Colonic mucosa (tissue), 4 donors: ENCODE data around the gene CDNF. TPM values are rescaled to one million over a fixed set of nuclear protein-coding genes. Genes with fewer than 3 reads are reported as not detected.

Experiments
- DNase-seq: peaks from one replicate; pipeline ENCODE4 v3.0.0-alpha.2; 2020
- H3K27ac ChIP-seq: fragments of 200-600 bp; one replicate; pipeline ENCODE4 v1.8.0; 2021
- H3K27me3 ChIP-seq: fragments of 200-600 bp; one replicate; pipeline ENCODE4 v1.8.0; 2021
- H3K36me3 ChIP-seq: fragments of 200-600 bp; one replicate; pipeline ENCODE4 v1.8.0; 2021
- H3K4me1 ChIP-seq: fragments of 200-600 bp; one replicate; pipeline ENCODE4 v1.8.0; 2021; ENCODE audit warnings: mild to moderate bottlenecking
- H3K4me3 ChIP-seq: fragments of 200-600 bp; one replicate; pipeline ENCODE4 v1.8.0; 2021
- H3K9ac ChIP-seq, 2 donors: one replicate each; pipeline ENCODE4 v1.7.0; 2013; ENCODE audit warnings: control low read depth in 2 of 2, low read depth in 2 of 2, low read length in 2 of 2
- H3K9me3 ChIP-seq: fragments of 200-600 bp; one replicate; pipeline ENCODE4 v1.8.0; 2021
- CTCF ChIP-seq: fragments of 200-600 bp; IDR thresholded peaks from one replicate; pipeline ENCODE4 v1.8.0; 2022; ENCODE audit warnings: antibody characterized with exemption, mild to moderate bottlenecking
- intact Hi-C: fragments of 100-400 bp; cut with DNase I; formaldehyde crosslinking; loops from one replicate; pipeline ENCODE4 v1.14.1; 2022
- total RNA-seq, 2 donors: library from RNA; stranded (reverse); fragmentation: NEBNext Ultra II Directional in 1 of 2; extraction: Animal tissue kit (Norgen Biotek cat#: 25700) in 1 of 2; gene quantifications; one replicate each; pipeline ENCODE4 v1.2.1, GENCODE V29; 2021
- donor health status: healthy.
- donor health status: DM: no; HTN: no; CAD: no.
- donor health status: DM: no; HTN: no; CAD: no.

CDNF gene
- total RNA-seq, 2 donors from 2014 or later = 0.82 to 1.4 TPM

GRCh38 chr10:14838582-14839304 is 906 bp upstream of the CDNF start:
- DNase-seq = peak; percentile 36
- intact Hi-C loops = no loop called here

GRCh38 chr10:14837003-14837756 is 657 bp downstream of the CDNF start:
- Histone ChIP-seq H3K27me3 (no peaks in the 10 kb centered on the region), H3K27ac (peak overlapping the region; percentile 87), H3K4me1 (no peaks in the 10 kb centered on the region), H3K4me3 (peak overlapping the region; percentile 91), H3K9me3 (no peaks in the 10 kb centered on the region), H3K9ac (peak overlapping the region; percentile 74 to 85), H3K36me3 (peaks cover 5% of the 10 kb centered on the region)
- intact Hi-C loops = no loop called here
- DNase-seq = no peak
- no peak for TF ChIP-seq CTCF

More at GRCh38 chr10:14838582-14839304, 906 bp upstream of the CDNF start:
- H3K9me3 ChIP-seq = no peaks in the 10 kb centered on the region
- H3K4me3 ChIP-seq = peak overlapping the region; percentile 91
- no peaks in the 10 kb centered on the region for H3K27me3 ChIP-seq
- peak overlapping the region; percentile 72 for H3K27ac ChIP-seq
- peak overlapping the region; percentile 85 to 98 for H3K9ac ChIP-seq
- no peak for TF ChIP-seq CTCF
- H3K36me3 ChIP-seq = peaks cover 5% of the 10 kb centered on the region
- no peaks in the 10 kb centered on the region for H3K4me1 ChIP-seq

DNA sequence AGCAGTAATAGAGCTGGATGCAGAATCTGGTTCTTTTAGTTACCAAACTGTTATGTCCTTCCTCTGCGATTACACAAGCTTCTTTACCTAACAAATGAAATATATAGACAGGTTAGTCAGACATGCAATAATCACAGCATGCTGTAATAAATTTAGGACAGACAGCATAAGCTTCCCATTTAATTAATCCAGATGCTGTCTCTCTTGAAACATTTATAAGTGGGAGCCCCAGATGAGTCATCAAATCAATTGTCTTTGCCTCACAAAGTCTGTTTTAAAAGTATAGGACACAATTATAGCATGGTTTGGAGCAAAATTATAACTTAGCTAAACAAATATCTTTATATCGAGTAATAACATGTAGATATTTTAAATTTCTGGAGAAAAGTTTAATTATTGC is 1.6 kb downstream of the CDNF start:
- TF ChIP-seq CTCF = no peak
- intact Hi-C loops = no loop called here
- no peaks in the 10 kb centered on the region for H3K27me3 ChIP-seq
- no peaks in the 10 kb centered on the region for H3K4me1 ChIP-seq
- no peak for DNase-seq
- H3K27ac ChIP-seq = no peak overlapping the region
- H3K9me3 ChIP-seq = no peaks in the 10 kb centered on the region
- no peak overlapping the region for H3K4me3 ChIP-seq
- H3K36me3 ChIP-seq = no peaks in the 10 kb centered on the region
- H3K9ac ChIP-seq = no peak overlapping the region

DNA sequence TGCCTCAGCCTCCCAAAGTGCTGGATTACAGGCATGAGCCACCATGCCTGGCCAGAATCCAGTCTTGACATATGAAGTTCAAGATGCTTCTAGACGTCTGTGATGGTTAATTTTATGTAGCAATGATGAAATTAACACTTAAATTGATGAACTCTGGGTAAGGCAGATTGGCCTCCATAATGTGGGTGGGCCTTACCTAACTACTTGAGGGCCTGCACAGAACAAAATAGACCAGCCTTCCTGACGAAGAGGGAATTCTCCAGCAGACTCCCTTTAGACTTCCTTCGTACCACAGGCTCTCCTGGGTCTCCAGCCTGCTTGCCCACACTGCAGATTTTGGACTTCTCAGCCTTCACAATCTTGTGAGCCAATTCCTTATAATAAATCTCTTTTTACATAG is 4.7 kb downstream of the CDNF start:
- Histone ChIP-seq H3K4me3 (no peak overlapping the region), H3K27ac (no peak overlapping the region), H3K9me3 (no peaks in the 10 kb centered on the region), H3K9ac (no peak overlapping the region), H3K27me3 (no peaks in the 10 kb centered on the region), H3K4me1 (no peaks in the 10 kb centered on the region), H3K36me3 (no peaks in the 10 kb centered on the region)
- intact Hi-C loops = no loop called here
- no peak for TF ChIP-seq CTCF
- DNase-seq = no peak

- no peaks in the 10 kb centered on the region for H3K36me3 ChIP-seq
- TF ChIP-seq CTCF = no peak
- no peak overlapping the region for H3K4me3 ChIP-seq
- intact Hi-C loops = no loop called here
- no peak overlapping the region for H3K27ac ChIP-seq
- no peak overlapping the region for H3K9ac ChIP-seq
- H3K9me3 ChIP-seq = no peaks in the 10 kb centered on the region
- H3K4me1 ChIP-seq = no peaks in the 10 kb centered on the region
- no peaks in the 10 kb centered on the region for H3K27me3 ChIP-seq
- DNase-seq = no peak
Measured at GRCh38 chr10:14826076-14826829, 11.6 kb downstream of the CDNF start.
